Psoas muscle (tissue), 8 donors: ENCODE results near the gene GPX7. TPM values are rescaled to one million over a fixed set of nuclear protein-coding genes. Genes with fewer than 3 reads are reported as not detected.

Source experiments
- ATAC-seq, 4 donors: fragments of 200-7000 bp; cut with Tn5 transposase; one replicate each; pipeline ENCODE4 v1.9.1; 2020; ENCODE audit warnings: moderate library complexity in 3 of 4, mild to moderate bottlenecking in 2 of 4
- DNase-seq, 2 donors: peaks; one replicate each; pipeline ENCODE4 v3.0.0-alpha.2; 2020
- H3K27ac ChIP-seq: fragments of 200-600 bp; one replicate; pipeline ENCODE4 v1.8.0; 2022
- H3K27me3 ChIP-seq, 3 donors: fragments of 200-600 bp in 1 of 3; one replicate each; pipeline versions ENCODE4 v1.6.1 to v1.8.0; 2013 to 2022; ENCODE audit warnings: low read length in 2 of 3, mild to moderate bottlenecking in 2 of 3, moderate library complexity in 1 of 3; ENCODE audit not compliant: insufficient read depth in 3 of 3
- H3K36me3 ChIP-seq, 2 donors: fragments of 200-600 bp in 1 of 2; one replicate each; pipeline versions ENCODE4 v1.6.1 to v1.8.0; 2013 to 2022; ENCODE audit warnings: low read depth in 1 of 2, mild to moderate bottlenecking in 1 of 2, moderate library complexity in 1 of 2; ENCODE audit not compliant: insufficient read depth in 1 of 2
- H3K4me1 ChIP-seq: fragments of 200-600 bp; one replicate; pipeline ENCODE4 v1.8.0; 2022
- H3K4me3 ChIP-seq: fragments of 200-600 bp; one replicate; pipeline ENCODE4 v1.8.0; 2022; ENCODE audit warnings: mild to moderate bottlenecking
- H3K9me3 ChIP-seq: fragments of 200-600 bp; one replicate; pipeline ENCODE4 v1.8.0; 2022
- CTCF ChIP-seq: fragments of 200-600 bp; IDR thresholded peaks from one replicate; pipeline ENCODE4 v1.8.0; 2022; ENCODE audit warnings: antibody characterized with exemption
- WGBS, 3 donors: extraction: QIAGEN DNeasy Blood & Tissue Kit; methylation state at CpG; one replicate each; pipeline versions ENCODE4 v1.1.6 to v1.1.7; 2013; 5-methylcytosine and 5-hydroxymethylcytosine counted together
- intact Hi-C, 2 donors: fragments of 100-400 bp; cut with DNase I; formaldehyde crosslinking; loops; one replicate each; pipeline versions ENCODE4 v1.11.0 to v1.14.2; 2022
- polyA plus RNA-seq, 3 donors: library from polyadenylated mRNA; stranded (reverse); fragments of 200-250 nt; gene quantifications; one replicate each; pipeline ENCODE4 v1.2.3, GENCODE V29; 2013
- total RNA-seq, 4 donors: library from RNA; stranded (reverse); fragmentation: NEBNext Ultra II Directional in 2 of 4; extraction: Animal tissue kit (Norgen Biotek cat#: 25700) in 2 of 4; gene quantifications; one replicate each; pipeline versions ENCODE4 v1.2.1 to v1.2.4, GENCODE V29; 2021 to 2023
- donor health status: healthy with polysubstance abuse.
- donor health status: DM: no; HTN: no; CAD: no; lungs with moderate emphysema.
- donor health status: Bipolar disorder and iron deficiency.
- donor health status: healthy.
- donor health status: DM: yes; HTN: yes; CAD: no.
- donor health status: DM: no; HTN: no; CAD: no.
- donor health status: DM: no; HTN: no; CAD: no.
- donor health status: DM: yes; HTN: yes; CAD: no.

GPX7 gene
- total and polyA plus RNA-seq, 7 donors, result 3.6 to 12.2 (median 7.9) TPM

DNA sequence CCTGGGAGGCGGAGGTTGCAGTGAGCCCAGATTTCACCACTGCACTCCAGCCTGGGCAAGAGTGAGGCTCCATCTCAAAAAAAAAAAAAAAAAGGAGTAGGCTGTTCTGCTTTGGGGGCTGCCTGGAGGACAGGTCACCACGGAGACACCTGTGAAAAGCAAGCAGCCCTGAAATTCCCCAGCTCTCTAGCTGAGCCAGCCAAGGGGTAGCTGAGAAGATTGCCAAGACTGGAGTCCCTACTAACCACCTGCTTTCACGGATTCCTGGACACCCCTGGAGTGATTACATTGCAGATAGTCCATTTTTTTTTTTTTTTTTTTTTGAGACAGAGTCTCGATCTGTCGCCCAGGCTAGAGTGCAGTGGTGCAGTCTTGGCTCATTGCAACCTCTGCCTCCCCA lies 12.5 kb downstream of the GPX7 start:
- H3K27ac ChIP-seq, result no peak overlapping the region
- DNase-seq, result no peak
- no peaks in the 10 kb centered on the region for H3K9me3 ChIP-seq
- intact Hi-C loops, result no loop called here
- H3K36me3 ChIP-seq, result peaks cover 0 to 8% of the 10 kb centered on the region in 2 donors
- WGBS, 3 donors, result 86 to 89% (median 89%) methylated on average over 3 to 5 of the region's 5 CpGs
- H3K4me3 ChIP-seq, result no peak overlapping the region
- ATAC-seq, result no peak
- no peaks in the 10 kb centered on the region for H3K4me1 ChIP-seq
- TF ChIP-seq CTCF, result no peak
- no peaks in the 10 kb centered on the region for H3K27me3 ChIP-seq

- H3K4me1 ChIP-seq, result no peaks in the 10 kb centered on the region
- no peaks in the 10 kb centered on the region for H3K27me3 ChIP-seq
- WGBS, 3 donors, result 73 to 88% (median 78%) methylated on average over 5 of the region's 5 CpGs
- H3K9me3 ChIP-seq, result peaks cover 3% of the 10 kb centered on the region
- DNase-seq (no peak), ATAC-seq (no peak)
- intact Hi-C loops, result no loop called here
- TF ChIP-seq CTCF, result no peak
- peaks cover 0 to 4% of the 10 kb centered on the region in 2 donors for H3K36me3 ChIP-seq
- H3K27ac ChIP-seq, result no peak overlapping the region
- H3K4me3 ChIP-seq, result no peak overlapping the region
Measured at GRCh38 chr1:52615489-52616042, 13.4 kb downstream of the GPX7 start.

GRCh38 chr1:52621950-52622349 lies 19.8 kb downstream of the GPX7 start:
- ATAC-seq (no peak), DNase-seq (no peak)
- WGBS, 3 donors, result 95 to 99% (median 98%) methylated on average over 2 of the region's 2 CpGs
- H3K36me3 ChIP-seq, result no peaks in the 10 kb centered on the region
- H3K4me3 ChIP-seq, result no peak overlapping the region
- peaks cover 32% of the 10 kb centered on the region for H3K9me3 ChIP-seq
- no peaks in the 10 kb centered on the region for H3K4me1 ChIP-seq
- intact Hi-C loops, result no loop called here
- H3K27me3 ChIP-seq, result no peaks in the 10 kb centered on the region
- TF ChIP-seq CTCF, result no peak
- H3K27ac ChIP-seq, result no peak overlapping the region

GRCh38 chr1:52623812-52624211 lies 21.6 kb downstream of the GPX7 start:
- Histone ChIP-seq H3K36me3 (no peaks in the 10 kb centered on the region), H3K4me3 (no peak overlapping the region), H3K27me3 (no peaks in the 10 kb centered on the region), H3K9me3 (peaks cover 32% of the 10 kb centered on the region), H3K27ac (no peak overlapping the region), H3K4me1 (no peaks in the 10 kb centered on the region)
- 95 to 99% (median 96%) methylated on average over 3 of the region's 3 CpGs for WGBS, 3 donors
- DNase-seq (no peak), ATAC-seq (no peak)
- intact Hi-C loops, result no loop called here
- no peak for TF ChIP-seq CTCF

- DNase-seq (no peak), ATAC-seq (no peak)
- TF ChIP-seq CTCF, result no peak
- H3K9me3 ChIP-seq, result peaks cover 14% of the 10 kb centered on the region
- H3K4me3 ChIP-seq, result no peak overlapping the region
- H3K27ac ChIP-seq, result no peak overlapping the region
- H3K27me3 ChIP-seq, result no peaks in the 10 kb centered on the region
- H3K4me1 ChIP-seq, result no peaks in the 10 kb centered on the region
- intact Hi-C loops, result no loop called here
- WGBS, 3 donors, result 90 to 100% (median 98%) methylated on average over 2 of the region's 2 CpGs
- no peaks in the 10 kb centered on the region for H3K36me3 ChIP-seq
Measured at GRCh38 chr1:52627028-52627427, 24.9 kb downstream of the GPX7 start.
